GM20431 (cell line): ENCODE results near the gene ZNF467.

Source experiments
- in situ Hi-C: fragments of 300-500 bp; cut with MseI, MboI; formaldehyde crosslinking; loops from one replicate; pipeline ENCODE4 v1.15.0; 2020; ENCODE audit warnings: low sequenced_read_pairs; ENCODE audit not compliant: unreplicated experiment

The ZNF467 gene

GRCh38 chr7:149732111-149732561 lies 41.3 kb downstream of the ZNF467 start:
- in situ Hi-C loops: no loop called here

GRCh38 chr7:149731207-149731955 lies 42.0 kb downstream of the ZNF467 start:
- in situ Hi-C loops: no loop called here

- in situ Hi-C loops: no loop called here
These were observed 43.2 kb downstream of the ZNF467 start for GRCh38 chr7:149729983-149730801.

DNA sequence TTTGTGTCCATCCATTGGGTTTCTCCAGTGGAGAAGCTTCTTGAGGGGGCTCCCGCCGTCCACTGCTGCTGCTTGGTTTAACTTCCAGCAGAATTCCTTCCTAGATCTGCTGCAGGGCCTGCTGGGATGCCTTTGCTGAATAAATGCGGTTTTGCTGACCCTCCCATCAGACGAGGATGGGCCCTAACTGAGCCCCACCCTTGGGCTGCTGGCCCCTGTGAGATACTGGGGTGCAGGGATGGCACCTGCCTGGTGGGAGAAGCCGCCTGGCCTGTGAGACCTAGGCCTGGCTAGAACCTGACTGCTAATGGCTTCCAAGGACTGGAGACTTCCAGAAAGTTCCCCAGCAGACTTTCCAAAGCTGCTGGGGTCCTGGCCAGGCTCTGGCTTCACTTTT lies 43.8 kb downstream of the ZNF467 start:
- in situ Hi-C loops: no loop called here

GRCh38 chr7:149728491-149729375 lies 44.7 kb downstream of the ZNF467 start:
- in situ Hi-C loops: no loop called here

DNA sequence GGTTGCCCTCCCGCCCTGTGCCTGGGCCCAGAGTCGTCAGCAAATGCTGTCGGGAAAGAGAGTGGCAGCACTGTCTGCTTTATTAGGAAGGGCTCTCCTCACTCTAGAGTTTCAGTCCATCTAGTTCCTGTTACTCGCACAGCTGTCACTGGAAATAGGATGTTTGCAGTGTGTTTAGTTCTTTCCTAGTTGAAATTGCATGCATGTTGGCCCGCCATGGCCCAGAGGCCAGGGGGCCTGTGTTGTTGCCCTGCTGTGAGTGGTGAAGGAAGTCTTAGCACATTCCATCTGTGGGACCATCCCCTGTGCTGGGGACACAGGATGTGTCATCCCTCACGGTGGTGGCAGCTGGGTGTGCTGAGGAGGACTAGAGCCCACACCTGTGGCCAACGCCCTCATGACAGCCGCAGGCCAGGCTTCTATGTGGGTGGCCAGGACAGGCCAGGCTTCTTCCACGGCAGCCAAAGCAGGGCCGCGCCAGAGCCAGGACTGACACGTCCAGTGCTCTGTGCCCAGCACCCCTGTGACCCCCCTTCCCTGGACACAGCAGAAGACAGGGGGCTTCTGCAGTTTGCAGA lies 45.4 kb downstream of the ZNF467 start:
- in situ Hi-C loops: no loop called here

DNA sequence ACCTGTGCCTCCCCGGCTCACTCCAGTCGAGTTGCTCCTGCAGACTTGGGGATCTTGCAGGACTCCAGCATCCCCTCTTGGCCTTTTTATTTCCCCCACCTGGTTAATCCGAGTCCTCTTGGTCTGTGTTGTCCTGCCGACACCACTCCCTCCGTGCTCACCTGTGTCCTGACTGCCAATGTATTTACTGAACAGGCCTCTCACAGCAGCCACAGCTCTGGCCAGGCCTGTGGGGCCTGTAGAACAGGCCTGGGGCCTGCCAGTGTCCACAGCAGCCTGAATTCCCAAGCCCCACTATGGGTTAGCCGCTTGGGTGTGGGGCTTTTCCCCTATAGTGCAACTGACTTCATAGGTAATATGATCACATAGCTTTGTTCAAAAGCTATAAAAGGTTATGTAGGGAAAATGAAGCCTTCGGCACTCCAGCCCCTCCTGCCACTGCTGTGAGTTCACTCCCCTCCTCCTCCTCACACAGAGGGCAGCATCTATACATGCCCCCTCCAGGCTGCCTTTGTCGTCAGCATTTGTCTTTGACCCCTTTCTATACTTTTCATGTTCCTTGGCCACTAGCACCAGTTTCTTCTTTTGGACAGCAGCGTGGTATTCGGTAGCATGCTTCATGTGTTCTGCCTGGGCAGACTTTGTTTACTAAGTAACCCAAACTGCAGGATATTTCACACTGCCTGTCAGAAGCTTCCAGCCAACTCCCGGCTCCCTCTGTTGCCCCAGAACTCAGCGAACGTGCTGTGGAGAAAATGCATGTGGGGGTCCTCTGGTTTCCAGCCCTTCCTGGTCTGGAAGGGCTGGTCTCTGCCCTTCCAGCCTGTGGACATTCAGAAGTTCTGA lies 46.1 kb downstream of the ZNF467 start:
- in situ Hi-C loops: no loop called here

DNA sequence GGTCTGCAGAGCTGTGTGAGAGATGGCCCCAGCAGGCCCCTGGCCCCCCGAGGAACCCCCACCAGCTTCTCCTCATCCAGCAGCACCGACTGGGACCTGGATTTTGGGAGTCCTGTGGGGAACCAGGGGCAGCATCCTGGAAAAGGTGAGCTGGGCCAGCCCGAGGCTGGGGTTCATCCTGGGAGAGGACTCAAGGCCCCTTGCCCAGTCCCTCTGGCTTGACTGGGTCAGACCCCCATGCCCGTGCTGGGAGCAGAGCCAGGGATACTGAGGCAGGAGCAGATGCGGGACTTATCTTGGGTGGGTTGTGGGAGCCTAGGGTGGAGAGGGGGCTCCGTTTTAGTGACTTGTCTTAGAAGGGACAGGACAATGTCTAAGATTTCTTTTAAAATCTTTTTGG lies 47.5 kb downstream of the ZNF467 start:
- in situ Hi-C loops: no loop called here

GRCh38 chr7:149725426-149725821 lies 48.0 kb downstream of the ZNF467 start:
- in situ Hi-C loops: no loop called here

DNA sequence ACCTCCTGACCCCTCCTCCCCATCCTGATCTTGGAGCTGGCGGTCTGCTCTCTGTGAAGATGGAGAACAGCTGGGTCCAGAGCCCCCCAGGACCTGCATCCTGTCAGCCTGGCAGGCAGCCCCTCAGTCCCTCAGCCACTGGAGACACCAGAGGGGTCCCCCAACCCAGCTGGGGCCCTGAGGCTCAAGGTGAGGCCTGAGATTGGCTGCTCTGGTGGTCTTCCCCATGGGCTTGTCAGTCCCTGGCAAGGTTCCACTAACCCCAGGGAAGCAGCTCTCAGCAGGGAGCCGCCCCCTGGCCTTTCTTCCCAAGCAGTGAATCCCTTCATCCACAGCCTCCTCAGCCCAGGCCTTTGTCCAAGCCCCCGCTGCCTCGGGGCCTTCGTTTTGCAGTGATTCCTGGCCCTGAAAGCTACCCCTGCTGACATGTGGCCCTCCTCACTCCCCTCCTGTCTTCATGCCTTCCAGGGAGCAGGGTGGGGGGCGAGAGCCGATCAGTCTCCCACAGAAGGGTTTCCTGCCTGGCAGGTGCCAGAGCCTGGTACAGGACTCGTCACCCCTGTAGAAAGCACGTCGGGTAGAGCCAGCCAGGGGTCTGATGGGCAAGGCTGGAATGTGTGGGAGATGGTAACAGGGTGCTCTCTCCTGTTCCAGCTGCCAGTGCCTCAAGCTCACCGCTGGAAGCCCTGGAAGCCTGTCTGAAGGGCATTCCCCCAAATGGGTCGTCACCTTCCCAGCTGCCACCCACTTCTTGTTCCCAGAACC lies 48.5 kb downstream of the ZNF467 start:
- in situ Hi-C loops: no loop called here

DNA sequence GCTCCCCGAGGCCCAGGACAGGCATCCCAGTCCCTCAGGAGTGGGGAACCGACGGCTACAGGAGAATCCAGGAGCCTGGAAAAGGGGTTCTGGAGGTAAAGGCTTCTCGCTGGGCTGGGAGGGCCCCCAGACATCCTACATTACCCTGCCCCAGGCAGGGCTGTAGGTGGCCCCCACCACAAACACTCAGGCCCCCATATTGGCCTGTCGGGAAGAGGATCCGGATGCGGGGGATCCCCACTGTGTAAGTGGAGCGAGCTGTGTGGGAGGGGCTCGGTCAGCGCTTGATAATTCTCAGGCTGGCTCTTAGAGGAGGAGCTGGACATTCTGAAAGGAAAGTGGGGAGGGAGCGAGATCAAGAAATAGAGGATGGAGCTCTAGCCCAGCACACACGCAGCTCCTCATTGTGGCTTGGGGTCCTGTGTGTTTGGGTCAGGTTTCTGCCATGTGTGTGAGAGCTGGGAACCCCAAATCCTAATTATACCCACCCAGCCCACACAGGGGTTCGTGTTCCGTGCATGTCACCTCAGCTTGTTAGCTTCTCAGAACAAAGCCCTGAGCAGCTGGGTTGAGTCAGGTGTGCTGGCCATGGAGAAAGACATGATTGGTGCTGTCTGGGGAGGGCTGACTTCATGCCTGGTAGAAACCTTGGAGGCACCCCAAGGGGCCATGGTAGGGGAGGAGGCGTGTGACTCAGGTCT lies 49.4 kb downstream of the ZNF467 start:
- in situ Hi-C loops: no loop called here

DNA sequence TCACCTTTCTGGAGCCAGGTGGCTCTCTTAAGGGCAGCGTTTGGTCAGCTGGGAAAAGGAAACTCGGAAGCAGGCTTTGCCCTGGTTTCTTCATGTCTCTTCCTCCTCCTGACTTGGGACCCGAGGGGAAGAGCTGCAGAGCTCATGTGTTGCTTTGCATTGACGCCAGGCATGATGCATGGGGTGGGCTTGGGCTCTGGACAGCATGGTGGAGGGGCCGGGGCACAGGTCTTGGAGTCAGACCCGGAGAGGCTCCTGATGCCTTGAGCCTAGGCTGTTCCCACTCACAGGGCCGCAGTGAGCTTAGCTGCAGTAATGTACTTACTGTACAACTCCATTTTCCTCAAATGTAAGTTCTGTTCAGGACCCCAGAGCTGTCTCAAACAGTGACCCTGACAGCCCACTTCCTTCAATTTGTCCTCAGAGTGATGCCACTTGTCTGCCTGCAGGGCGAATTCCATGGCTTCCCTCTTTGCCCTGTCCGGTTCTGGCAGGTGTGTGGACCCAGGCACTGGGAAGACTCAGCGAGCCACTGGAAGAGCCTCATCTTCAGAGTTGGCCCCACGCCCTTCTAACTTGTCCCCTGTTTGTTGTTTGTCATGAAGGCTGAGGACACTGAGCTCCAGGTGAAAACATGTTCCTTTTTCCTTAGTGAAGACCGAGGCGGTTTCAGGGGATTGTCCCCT lies 50.2 kb downstream of the ZNF467 start:
- in situ Hi-C loops: no loop called here

- in situ Hi-C loops: no loop called here
These were observed 50.9 kb downstream of the ZNF467 start for GRCh38 chr7:149722356-149722957.

- in situ Hi-C loops: no loop called here
These were observed 52.2 kb downstream of the ZNF467 start for GRCh38 chr7:149721084-149721601.

GRCh38 chr7:149720372-149721083 lies 52.9 kb downstream of the ZNF467 start:
- in situ Hi-C loops: no loop called here

GRCh38 chr7:149719912-149720335 lies 53.5 kb downstream of the ZNF467 start:
- in situ Hi-C loops: no loop called here
